ENCODE results near the gene CD59.

GRCh38 chr11:33668468-33668825, 67.8 kb downstream of the CD59 start:
- no peak for TF ChIP-seq SAP130 (CRISPR knock-in tag; IDR thresholded peaks at IDR 0.05; ENCODE audit: low read depth)
- no peak for TF ChIP-seq ZNF777 (CRISPR knock-in tag; IDR thresholded peaks at IDR 0.05)
- TF ChIP-seq FOXK2 (IDR thresholded peaks at IDR 0.05), result no peak
- TF ChIP-seq EZH2 (conservative IDR thresholded peaks at IDR 0.05; ENCODE audit: low read depth, low read length), result no peak
- TF ChIP-seq EED (CRISPR knock-in tag; IDR thresholded peaks at IDR 0.05), result no peak
- no peak for TF ChIP-seq ZKSCAN1 (IDR thresholded peaks at IDR 0.05; ENCODE audit: low read length)
- TF ChIP-seq RNF2 (conservative IDR thresholded peaks at IDR 0.05; ENCODE audit: low read depth), result no peak
- TF ChIP-seq USF2 (IDR thresholded peaks at IDR 0.05; ENCODE audit: low read depth, low read length), result no peak
- TF ChIP-seq USF2 (CRISPR knock-in tag; IDR thresholded peaks at IDR 0.05; ENCODE audit: borderline replicate concordance), result no peak
- no peak for TF ChIP-seq EP300 (IDR thresholded peaks at IDR 0.05; ENCODE audit: low read depth in 2 of 2, low read length in 2 of 2)
- no peak for TF ChIP-seq EP300 (CRISPR knock-in tag; IDR thresholded peaks at IDR 0.05; ENCODE audit: borderline replicate concordance)
- TF ChIP-seq EHMT2 (IDR thresholded peaks at IDR 0.05; ENCODE audit: borderline replicate concordance, low read depth, low read length), result no peak
- TF ChIP-seq MNT (IDR thresholded peaks at IDR 0.05), result no peak
- no peak for TF ChIP-seq ZNF816 (CRISPR knock-in tag; IDR thresholded peaks at IDR 0.05; ENCODE audit: borderline replicate concordance)
- no peak for TF ChIP-seq HNRNPUL1 (IDR thresholded peaks at IDR 0.05; ENCODE audit: low read depth, low read length)
- TF ChIP-seq REXO4 (CRISPR knock-in tag; IDR thresholded peaks at IDR 0.05; ENCODE audit: borderline replicate concordance), result no peak

Measured in HepG2 (cell line).